ENCODE data around the gene CTPS1.

CTPS1 gene

GRCh38 chr1:41023279-41023990 lies 43.9 kb downstream of the CTPS1 start:
- no peak for DNase-seq (ENCODE audit: low spot score)

- no peak for DNase-seq (ENCODE audit: low spot score)
These were observed 45.5 kb downstream of the CTPS1 start for GRCh38 chr1:41024953-41025352.

GRCh38 chr1:41025979-41026819 lies 46.7 kb downstream of the CTPS1 start:
- no peak for DNase-seq (ENCODE audit: low spot score)

GRCh38 chr1:41028034-41028642 lies 48.6 kb downstream of the CTPS1 start:
- DNase-seq (ENCODE audit: low spot score), result no peak

GRCh38 chr1:41030872-41031616 lies 51.5 kb downstream of the CTPS1 start:
- DNase-seq (ENCODE audit: low spot score), result no peak

- DNase-seq (ENCODE audit: low spot score), result no peak
These were observed 52.7 kb downstream of the CTPS1 start for GRCh38 chr1:41032147-41032546.

- DNase-seq (ENCODE audit: low spot score), result no peak
These were observed 53.8 kb downstream of the CTPS1 start for GRCh38 chr1:41033272-41033671.

GRCh38 chr1:41037116-41037903 lies 57.8 kb downstream of the CTPS1 start:
- DNase-seq (ENCODE audit: low spot score), result no peak

GRCh38 chr1:41038110-41038509 lies 58.6 kb downstream of the CTPS1 start:
- DNase-seq (ENCODE audit: low spot score), result no peak

GRCh38 chr1:41041614-41042270 lies 62.2 kb downstream of the CTPS1 start:
- DNase-seq (ENCODE audit: low spot score), result no peak

- no peak for DNase-seq (ENCODE audit: low spot score)
These were observed 64.7 kb downstream of the CTPS1 start for GRCh38 chr1:41044187-41044586.

- no peak for DNase-seq (ENCODE audit: low spot score)
These were observed 66.2 kb downstream of the CTPS1 start for GRCh38 chr1:41045740-41046139.

- no peak for DNase-seq (ENCODE audit: low spot score)
These were observed 66.9 kb downstream of the CTPS1 start for GRCh38 chr1:41046347-41046775.

- DNase-seq (ENCODE audit: low spot score), result no peak
These were observed 69.0 kb downstream of the CTPS1 start for GRCh38 chr1:41048540-41048939.

- DNase-seq (ENCODE audit: low spot score), result no peak
These were observed 71.5 kb downstream of the CTPS1 start for GRCh38 chr1:41051022-41051421.

GRCh38 chr1:41053316-41053715 lies 73.8 kb downstream of the CTPS1 start:
- DNase-seq (ENCODE audit: low spot score), result peak; percentile 22

- no peak for DNase-seq (ENCODE audit: low spot score)
These were observed 77.4 kb downstream of the CTPS1 start for GRCh38 chr1:41056907-41057306.

Measured in NAMALWA (cell line).